DND-41 (cell line): ENCODE results near the gene TMEM131L.

Experiments used
- CTCF ChIP-seq: IDR thresholded peaks from 2 replicates; pipeline ENCODE4 v1.5.1; 2012; ENCODE audit warnings: borderline replicate concordance, low read length, moderate library complexity, mild to moderate bottlenecking; ENCODE audit not compliant: poor library complexity, severe bottlenecking; ENCODE audit errors: extremely low read depth
- EZH2 ChIP-seq: IDR thresholded peaks from 3 replicates; pipeline ENCODE4 v1.6.1; 2012; ENCODE audit warnings: borderline replicate concordance, low read depth, mild to moderate bottlenecking, moderate library complexity, low read length, inconsistent platforms; ENCODE audit not compliant: severe bottlenecking

GRCh38 chr4:153652051-153652784 lies 186.1 kb downstream of the TMEM131L start:
- no peak for TF ChIP-seq CTCF
- TF ChIP-seq EZH2, result no peak
